ENCODE data around the gene POLR1A. TPM values are rescaled to one million over a fixed set of nuclear protein-coding genes. Genes with fewer than 3 reads are reported as not detected.

POLR1A gene
- total and polyA plus RNA-seq, 2 donors (not counting 3 experiments of a cell fraction or from before 2014, with no cell fraction given), result 7.6 to 40.7 TPM

DNA sequence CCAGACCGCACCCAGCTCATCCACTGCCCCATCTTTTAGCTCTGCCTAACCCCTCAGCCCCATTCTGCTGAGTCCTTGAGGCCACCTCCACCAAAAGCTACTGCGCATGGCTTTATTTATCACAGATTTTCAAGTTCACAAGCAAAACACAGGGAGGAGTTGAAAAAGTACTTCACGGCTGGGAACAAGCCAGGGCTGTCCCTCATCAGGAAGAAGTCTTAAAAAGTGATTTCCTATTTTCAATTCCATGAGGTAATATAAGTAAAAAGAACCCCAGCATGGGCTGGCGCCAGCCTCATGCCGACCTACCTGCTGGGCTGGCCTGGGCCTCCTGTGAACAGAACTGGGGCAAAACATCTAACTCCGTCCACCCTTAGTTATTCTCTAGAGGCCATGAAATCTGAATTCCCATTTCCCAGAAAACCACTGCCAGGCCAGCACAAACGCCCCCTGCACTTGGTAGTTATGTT is 69.0 kb downstream of the POLR1A start:
- H2AFZ ChIP-seq (ENCODE audit: low read depth, low read length), result no peak overlapping the region
- peak overlapping the region; percentile 56 for H3K4me2 ChIP-seq (ENCODE audit: insufficient read depth, low read length)
- no peaks in the 10 kb centered on the region for H4K20me1 ChIP-seq (replicated peaks; ENCODE audit: control insufficient read depth, extremely low read depth, insufficient read depth, low read length)
- BruUV-seq (replicated peaks), result TSS peak; percentile 82
- dilution Hi-C loops (cut with MboI; ENCODE audit: extremely low pct_ligation_motif_present, low sequenced_read_pairs) (no loop called here), intact Hi-C loops (cut with micrococcal nuclease) (loop anchor here (1.0 kb wide), 8 partner anchors 8 to 264 kb away; no protein-coding TSS in a partner anchor)
- ChIA-PET POLR2A (interaction anchor here (1.5 to 2.5 kb wide), 3 partner anchors 8 to 148 kb away, joined by 6 to 9 read pairs (median 8); partner anchors contain the start of gene ST3GAL5), CTCF (interaction anchor here (1.0 to 6.6 kb wide), 16 partner anchors 8 to 400 kb away, joined by 3 to 95 read pairs (median 6); partner anchors contain the start of gene ST3GAL5)
- FAIRE-seq (no peak), DNase-seq (ENCODE audit: low read depth, low spot score) (no peak)
- TF ChIP-seq MYC (IDR thresholded peaks at IDR 0.05; ENCODE audit: low read depth, low read length) (no peak), JUN (IDR thresholded peaks at IDR 0.05; ENCODE audit: borderline replicate concordance, insufficient read depth, insufficient read length, low read depth) (no peak), FOS (IDR thresholded peaks at IDR 0.05; ENCODE audit: borderline replicate concordance, insufficient read depth, low read length) (no peak), POLR2AphosphoS5 (IDR thresholded peaks at IDR 0.05; ENCODE audit: insufficient read depth, low read depth, low read length) (no peak), EZH2 (IDR thresholded peaks at IDR 0.05; ENCODE audit: borderline replicate concordance, low read depth, low read length, severe bottlenecking) (no peak), GATA2 (IDR thresholded peaks at IDR 0.05; ENCODE audit: insufficient read depth, insufficient read length, low read depth, low read length) (no peak), POLR2A (IDR thresholded peaks at IDR 0.05; ENCODE audit: low read depth, low read length) (no peak)
- TF ChIP-seq, protein P1, sequence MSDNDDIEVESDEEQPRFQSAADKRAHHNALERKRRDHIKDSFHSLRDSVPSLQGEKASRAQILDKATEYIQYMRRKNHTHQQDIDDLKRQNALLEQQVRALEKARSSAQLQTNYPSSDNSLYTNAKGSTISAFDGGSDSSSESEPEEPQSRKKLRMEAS (IDR thresholded peaks at IDR 0.05; ENCODE audit: insufficient read depth, insufficient read length), result no peak
- TF ChIP-seq, protein P2, sequence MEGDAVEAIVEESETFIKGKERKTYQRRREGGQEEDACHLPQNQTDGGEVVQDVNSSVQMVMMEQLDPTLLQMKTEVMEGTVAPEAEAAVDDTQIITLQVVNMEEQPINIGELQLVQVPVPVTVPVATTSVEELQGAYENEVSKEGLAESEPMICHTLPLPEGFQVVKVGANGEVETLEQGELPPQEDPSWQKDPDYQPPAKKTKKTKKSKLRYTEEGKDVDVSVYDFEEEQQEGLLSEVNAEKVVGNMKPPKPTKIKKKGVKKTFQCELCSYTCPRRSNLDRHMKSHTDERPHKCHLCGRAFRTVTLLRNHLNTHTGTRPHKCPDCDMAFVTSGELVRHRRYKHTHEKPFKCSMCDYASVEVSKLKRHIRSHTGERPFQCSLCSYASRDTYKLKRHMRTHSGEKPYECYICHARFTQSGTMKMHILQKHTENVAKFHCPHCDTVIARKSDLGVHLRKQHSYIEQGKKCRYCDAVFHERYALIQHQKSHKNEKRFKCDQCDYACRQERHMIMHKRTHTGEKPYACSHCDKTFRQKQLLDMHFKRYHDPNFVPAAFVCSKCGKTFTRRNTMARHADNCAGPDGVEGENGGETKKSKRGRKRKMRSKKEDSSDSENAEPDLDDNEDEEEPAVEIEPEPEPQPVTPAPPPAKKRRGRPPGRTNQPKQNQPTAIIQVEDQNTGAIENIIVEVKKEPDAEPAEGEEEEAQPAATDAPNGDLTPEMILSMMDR (IDR thresholded peaks at IDR 0.05; ENCODE audit: extremely low read depth in 1 of 2, insufficient read depth in 1 of 2, low read depth in 1 of 2, low read length in 2 of 2), result no peak
- H3K27ac ChIP-seq (ENCODE audit: insufficient read depth, low read depth, low read length), result peak overlapping the region; percentile 96
- H3K4me1 ChIP-seq (ENCODE audit: control insufficient read depth, extremely low read depth, insufficient read depth, low read length), result peaks cover 43% of the 10 kb centered on the region
- no peaks in the 10 kb centered on the region for H3K79me2 ChIP-seq (ENCODE audit: control insufficient read depth, insufficient read depth, low read length)
- H3K9ac ChIP-seq (replicated peaks; ENCODE audit: extremely low read depth, insufficient read depth, low read length), result peak overlapping the region; percentile 66
- no peaks in the 10 kb centered on the region for H3K27me3 ChIP-seq (ENCODE audit: control insufficient read depth in 2 of 2, insufficient read depth in 2 of 2, low read length in 2 of 2)
- peak overlapping the region in 1 of 3 experiments; percentile 2 for H3K4me3 ChIP-seq (replicated peaks in 1 of 3; ENCODE audit: insufficient read depth in 1 of 3, low read depth in 1 of 3, low read length in 3 of 3)
- H3K36me3 ChIP-seq (ENCODE audit: control insufficient read depth in 2 of 2, extremely low read depth in 1 of 2, insufficient read depth in 2 of 2, low read length in 2 of 2), result peaks cover 4 to 20% of the 10 kb centered on the region in 2 experiments
- no peaks in the 10 kb centered on the region for H3K9me3 ChIP-seq (replicated peaks; ENCODE audit: control insufficient read depth, insufficient read depth, low read length)
- H3K9me1 ChIP-seq (replicated peaks; ENCODE audit: control insufficient read depth, extremely low read depth, insufficient read depth, low read length), result no peaks in the 10 kb centered on the region

Measured in endothelial cell of umbilical vein (primary cell).